DMS114 treated with DMSO at 0.1 percent for 48 hours (cell line): ENCODE measurements around the gene DGKA.
"Not testable (repeated sequence)": the region's sequence is repeated elsewhere in the genome, so short reads cannot be mapped to it uniquely, and the experiment has no call there.

Source experiments
- DNase-seq: peaks from one replicate; lab custom pipeline; 2025; ENCODE audit not compliant: unreplicated experiment; lab: John Stamatoyannopoulos, UW

The DGKA gene

GRCh38 chr12:55966408-55967281 is 35.7 kb downstream of the DGKA start, which contains the start of gene CDK2:
Gene CDK2 (plus strand): TSS chr12:55966830. CDS start chr12:55967009, 179 bp downstream.
- peak; percentile 72 for DNase-seq

- no peak for DNase-seq
Observed at GRCh38 chr12:55969356-55969755, 38.4 kb downstream of the DGKA start.

- DNase-seq: no peak
Observed at GRCh38 chr12:55970775-55971174, 39.8 kb downstream of the DGKA start.

GRCh38 chr12:55972042-55972441 is 41.1 kb downstream of the DGKA start:
- no peak for DNase-seq

- DNase-seq: no peak
Observed at GRCh38 chr12:55972456-55972855, 41.5 kb downstream of the DGKA start.

- peak; percentile 60 for DNase-seq
Observed at GRCh38 chr12:55972911-55973598, 42.1 kb downstream of the DGKA start.

GRCh38 chr12:55973599-55974307 is 42.8 kb downstream of the DGKA start, which contains the start of gene RAB5B:
Gene RAB5B (plus strand): TSS chr12:55974078. CDS start chr12:55986961, 12,883 bp downstream.
- DNase-seq: peak; percentile 100

GRCh38 chr12:55974308-55974730 is 43.4 kb downstream of the DGKA start:
- DNase-seq: no peak

GRCh38 chr12:55978393-55978792 is 47.4 kb downstream of the DGKA start:
- no peak for DNase-seq

GRCh38 chr12:55979069-55979468 is 48.1 kb downstream of the DGKA start:
- no peak for DNase-seq

GRCh38 chr12:55981882-55982281 is 50.9 kb downstream of the DGKA start:
- not testable (repeated sequence) for DNase-seq

- no peak for DNase-seq
Observed at GRCh38 chr12:55982319-55982936, 51.5 kb downstream of the DGKA start.

GRCh38 chr12:55983232-55983842 is 52.4 kb downstream of the DGKA start:
- no peak for DNase-seq

- DNase-seq: no peak
Observed at GRCh38 chr12:55984861-55985260, 53.9 kb downstream of the DGKA start.

- no peak for DNase-seq
Observed at GRCh38 chr12:55985341-55985740, 54.4 kb downstream of the DGKA start.

- DNase-seq: not testable (repeated sequence)
Observed at GRCh38 chr12:55985976-55986375, 55.0 kb downstream of the DGKA start.

GRCh38 chr12:55991110-55991509 is 60.1 kb downstream of the DGKA start:
- no peak for DNase-seq

GRCh38 chr12:55993230-55993853 is 62.4 kb downstream of the DGKA start:
- DNase-seq: no peak

GRCh38 chr12:55995366-55995765 is 64.4 kb downstream of the DGKA start:
- no peak for DNase-seq

- DNase-seq: peak; percentile 76
Observed at GRCh38 chr12:55996201-55996714, 65.3 kb downstream of the DGKA start.
